HepG2 (cell line): Measurements from ENCODE around the gene CPED1. TPM values are rescaled to one million over a fixed set of nuclear protein-coding genes. Genes with fewer than 3 reads are reported as not detected.

ENCODE experiments used
- ATF3 ChIP-seq: sonication (generic); formaldehyde crosslinking; IDR thresholded peaks from 2 replicates; pipeline ENCODE4 v1.4.0; 2020; ENCODE audit warnings: missing genetic modification reagents
- BHLHE40 ChIP-seq: IDR thresholded peaks from 2 replicates; pipeline ENCODE4 v1.6.1; 2011; ENCODE audit warnings: low read length, improper control_type of control experiment
- CREB1 ChIP-seq, 2 experiments: fragments of 450-650 bp in 1 of 2; IDR thresholded peaks; 2 replicates each; pipeline ENCODE4 v1.6.1; 2016 to 2017; ENCODE audit warnings: control low read depth in 1 of 2, mild to moderate bottlenecking in 1 of 2, missing compliant biosample characterization in 1 of 2, missing genetic modification characterization in 1 of 2
- E2F5 ChIP-seq: sonication (generic); formaldehyde crosslinking; conservative IDR thresholded peaks from 2 replicates; pipeline ENCODE4 v1.4.0; 2020; ENCODE audit warnings: missing genetic modification reagents
- FOSL2 ChIP-seq: sonication (generic); formaldehyde crosslinking; IDR thresholded peaks from 2 replicates; pipeline ENCODE4 v1.4.0; 2020; ENCODE audit warnings: missing genetic modification reagents
- HCFC1 ChIP-seq: fragments of 150-350 bp; IDR thresholded peaks from 2 replicates; pipeline ENCODE4 v1.6.1; 2014; ENCODE audit warnings: low read depth, low read length
- MAX ChIP-seq: IDR thresholded peaks from 2 replicates; pipeline ENCODE4 v1.6.1; 2012; ENCODE audit warnings: inconsistent platforms
- MXD1 ChIP-seq: sonication (generic); formaldehyde crosslinking; IDR thresholded peaks from 2 replicates; pipeline ENCODE4 v1.4.0; 2020; ENCODE audit warnings: mild to moderate bottlenecking, missing genetic modification reagents
- NFE2L2 ChIP-seq: fragments of 150-350 bp; IDR thresholded peaks from 2 replicates; pipeline ENCODE4 v1.6.1; 2014; ENCODE audit warnings: low read length
- PPARG ChIP-seq: conservative IDR thresholded peaks from 2 replicates; pipeline ENCODE4 v1.6.1; 2016; ENCODE audit warnings: missing biosample characterization, missing genetic modification reagents
- PRMT3 ChIP-seq: sonication (generic); formaldehyde crosslinking; IDR thresholded peaks from 2 replicates; pipeline ENCODE4 v1.8.1; 2022; ENCODE audit warnings: low read depth, mild to moderate bottlenecking, moderate library complexity, missing genetic modification reagents, borderline replicate concordance
- RCOR2 ChIP-seq: IDR thresholded peaks from 2 replicates; pipeline ENCODE4 v1.6.1; 2016; ENCODE audit warnings: missing biosample characterization, missing genetic modification reagents
- SATB2 ChIP-seq: sonication (generic); formaldehyde crosslinking; IDR thresholded peaks from 2 replicates; pipeline ENCODE4 v1.5.0; 2020; ENCODE audit warnings: missing genetic modification reagents
- SETDB1 ChIP-seq: sonication (generic); formaldehyde crosslinking; IDR thresholded peaks from 2 replicates; pipeline ENCODE4 v1.5.1; 2020; ENCODE audit warnings: missing genetic modification reagents, mild to moderate bottlenecking, borderline replicate concordance
- SOX13 ChIP-seq, 3 experiments: fragments of 450-650 bp in 1 of 3; sonication (generic) in 1 of 3; formaldehyde crosslinking in 1 of 3; IDR thresholded peaks in 2 of 3; conservative IDR thresholded peaks in 1 of 3; 2 replicates each; pipeline versions ENCODE4 v1.5.0 to v1.6.1; 2016 to 2020; ENCODE audit warnings: antibody characterized with exemption in 1 of 3, mild to moderate bottlenecking in 1 of 3, missing compliant biosample characterization in 1 of 3, missing genetic modification reagents in 1 of 3, moderate library complexity in 1 of 3
- SRSF1 ChIP-seq: fragments of 200-400 bp; formaldehyde crosslinking; optimal IDR thresholded peaks from 2 replicates; pipeline ENCODE3; 2017; ENCODE audit warnings: mild to moderate bottlenecking, low read depth, low read length, moderate library complexity
- TBP ChIP-seq: sonication (generic); formaldehyde crosslinking; IDR thresholded peaks from 2 replicates; pipeline ENCODE4 v1.5.0; 2020; ENCODE audit warnings: missing genetic modification reagents
- TFAP4 ChIP-seq: sonication (generic); IDR thresholded peaks from 2 replicates; pipeline ENCODE4 v1.6.1; 2016; ENCODE audit warnings: low read depth, borderline replicate concordance
- TFDP2 ChIP-seq: sonication (generic); formaldehyde crosslinking; IDR thresholded peaks from 2 replicates; pipeline ENCODE4 v1.4.0; 2020; ENCODE audit warnings: missing genetic modification reagents
- TGIF2 ChIP-seq: IDR thresholded peaks from 2 replicates; pipeline ENCODE4 v1.6.1; 2016; ENCODE audit warnings: control low read depth, missing compliant biosample characterization
- U2AF2 ChIP-seq: fragments of 200-400 bp; formaldehyde crosslinking; IDR thresholded peaks from 2 replicates; pipeline ENCODE4 v1.6.1; 2017; ENCODE audit warnings: low read depth, mild to moderate bottlenecking, low read length
- ZBTB21 ChIP-seq: sonication (generic); formaldehyde crosslinking; IDR thresholded peaks from 2 replicates; pipeline ENCODE4 v1.4.0; 2020; ENCODE audit warnings: missing genetic modification reagents
- ZFYVE20 ChIP-seq: sonication (generic); formaldehyde crosslinking; IDR thresholded peaks from 2 replicates; pipeline ENCODE4 v1.8.0; 2023; ENCODE audit warnings: low read depth, mild to moderate bottlenecking, moderate library complexity, missing genetic modification reagents, borderline replicate concordance
- ZMYM4 ChIP-seq: sonication (generic); formaldehyde crosslinking; IDR thresholded peaks from 2 replicates; pipeline ENCODE4 v1.8.1; 2023; ENCODE audit warnings: mild to moderate bottlenecking, missing genetic modification reagents
- ZNF121 ChIP-seq: sonication (generic); formaldehyde crosslinking; IDR thresholded peaks from 2 replicates; pipeline ENCODE4 v1.5.0; 2020; ENCODE audit warnings: mild to moderate bottlenecking, missing genetic modification reagents
- ZSCAN9 ChIP-seq: IDR thresholded peaks from 2 replicates; pipeline ENCODE4 v1.6.1; 2016; ENCODE audit warnings: borderline replicate concordance
- polyA plus RNA-seq, 8 experiments: library from polyadenylated mRNA; depleted of rRNA in 3 of 8; stranded (reverse) in 7 of 8; unstranded in 1 of 8; fragments of >200 nt; fragmentation: Illumina TruSeq in 4 of 8; extraction: Trizol in 4 of 8; gene quantifications; 2 replicates each; pipeline versions ENCODE4 v1.2.1 to v1.2.3, GENCODE V29; 2011 to 2016; ENCODE audit warnings: low read depth in 4 of 8, missing spikeins in 1 of 8, mixed read lengths in 1 of 8; ENCODE audit not compliant: insufficient read depth in 1 of 8
- total RNA-seq, 5 experiments: library from RNA; depleted of rRNA; stranded (reverse); fragments of >200 nt; fragmentation: Illumina TruSeq; extraction: Trizol; gene quantifications; 2 replicates each; pipeline ENCODE4 v1.2.3, GENCODE V29; 2016; ENCODE audit warnings: low read depth in 1 of 5

The CPED1 gene
- total and polyA plus RNA-seq, 2 of the 13 experiments (the other 11 are each of a cell fraction or from before 2014, with no cell fraction given), result 11.5 to 27.0 TPM

- TF ChIP-seq E2F5 (CRISPR knock-in tag) (peak; percentile 41; the same call in 1 of the 2 replicates), ZMYM4 (CRISPR knock-in tag) (peak; percentile 84), FOSL2 (peak; percentile 45), ZNF121 (no peak), SOX13 (IDR thresholded peaks at IDR 0.05) (no peak), SOX13 (CRISPR knock-in tag; conservative IDR thresholded peaks at IDR 0.05 in 1 of 2, IDR thresholded peaks at IDR 0.05 in 1 of 2) (no peak; a peak in 1 of 4 replicates), TFAP4 (no peak), BHLHE40 (no peak), SRSF1 (no peak), U2AF2 (peak; percentile 75; the same call in 1 of the 2 replicates), NFE2L2 (no peak), TGIF2 (CRISPR knock-in tag) (peak; percentile 90; the same call in 1 of the 2 replicates), ATF3 (CRISPR knock-in tag) (no peak), PPARG (peak; percentile 40; the same call in 1 of the 2 replicates), ZFYVE20 (CRISPR knock-in tag) (no peak), HCFC1 (peak; percentile 92), SETDB1 (CRISPR knock-in tag) (no peak), RCOR2 (no peak), CREB1 (IDR thresholded peaks at IDR 0.05) (peak; percentile 96), CREB1 (CRISPR knock-in tag; IDR thresholded peaks at IDR 0.05) (peak; percentile 99), PRMT3 (CRISPR knock-in tag) (no peak; the same call in 1 of the 2 replicates), TFDP2 (peak; percentile 85), ZSCAN9 (0 out of 2 replicates have a peak, but pooled peaks have one; percentile 25), ZBTB21 (peak; percentile 87), SATB2 (no peak), MXD1 (CRISPR knock-in tag) (no peak), TBP (peak; percentile 86; the same call in 1 of the 2 replicates), MAX (peak; percentile 52)
Measured at GRCh38 chr7:120950539-120951308, 37.8 kb upstream of the CPED1 start, which contains the start of gene ING3 (continued).
